Measurements from ENCODE around the gene ASB1.

The ASB1 gene

DNA sequence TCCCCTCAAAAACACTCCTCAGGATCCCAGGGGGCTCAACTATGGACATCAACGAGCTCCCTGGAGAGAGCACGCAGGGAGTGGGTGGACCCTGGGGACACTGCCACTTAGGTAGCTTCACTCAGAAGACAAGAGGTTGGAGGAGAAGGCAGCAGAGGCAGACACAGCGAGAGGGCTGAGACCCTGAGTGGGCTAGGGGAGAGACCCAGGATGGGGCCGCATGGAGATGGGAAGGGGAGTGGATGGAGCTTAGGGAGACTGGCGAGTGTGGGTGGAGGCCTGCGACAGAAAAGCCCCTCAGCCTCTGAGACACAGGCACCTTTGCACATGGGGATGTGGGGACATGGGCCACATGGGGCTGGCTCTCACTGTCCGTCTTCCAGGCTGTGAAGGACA lies 70.9 kb downstream of the ASB1 start:
- TF ChIP-seq ZFX (IDR thresholded peaks at IDR 0.05): no peak
- TF ChIP-seq, protein P1, sequence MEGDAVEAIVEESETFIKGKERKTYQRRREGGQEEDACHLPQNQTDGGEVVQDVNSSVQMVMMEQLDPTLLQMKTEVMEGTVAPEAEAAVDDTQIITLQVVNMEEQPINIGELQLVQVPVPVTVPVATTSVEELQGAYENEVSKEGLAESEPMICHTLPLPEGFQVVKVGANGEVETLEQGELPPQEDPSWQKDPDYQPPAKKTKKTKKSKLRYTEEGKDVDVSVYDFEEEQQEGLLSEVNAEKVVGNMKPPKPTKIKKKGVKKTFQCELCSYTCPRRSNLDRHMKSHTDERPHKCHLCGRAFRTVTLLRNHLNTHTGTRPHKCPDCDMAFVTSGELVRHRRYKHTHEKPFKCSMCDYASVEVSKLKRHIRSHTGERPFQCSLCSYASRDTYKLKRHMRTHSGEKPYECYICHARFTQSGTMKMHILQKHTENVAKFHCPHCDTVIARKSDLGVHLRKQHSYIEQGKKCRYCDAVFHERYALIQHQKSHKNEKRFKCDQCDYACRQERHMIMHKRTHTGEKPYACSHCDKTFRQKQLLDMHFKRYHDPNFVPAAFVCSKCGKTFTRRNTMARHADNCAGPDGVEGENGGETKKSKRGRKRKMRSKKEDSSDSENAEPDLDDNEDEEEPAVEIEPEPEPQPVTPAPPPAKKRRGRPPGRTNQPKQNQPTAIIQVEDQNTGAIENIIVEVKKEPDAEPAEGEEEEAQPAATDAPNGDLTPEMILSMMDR (conservative IDR thresholded peaks at IDR 0.05): no peak
- no peak overlapping the region for H3K27ac ChIP-seq

DNA sequence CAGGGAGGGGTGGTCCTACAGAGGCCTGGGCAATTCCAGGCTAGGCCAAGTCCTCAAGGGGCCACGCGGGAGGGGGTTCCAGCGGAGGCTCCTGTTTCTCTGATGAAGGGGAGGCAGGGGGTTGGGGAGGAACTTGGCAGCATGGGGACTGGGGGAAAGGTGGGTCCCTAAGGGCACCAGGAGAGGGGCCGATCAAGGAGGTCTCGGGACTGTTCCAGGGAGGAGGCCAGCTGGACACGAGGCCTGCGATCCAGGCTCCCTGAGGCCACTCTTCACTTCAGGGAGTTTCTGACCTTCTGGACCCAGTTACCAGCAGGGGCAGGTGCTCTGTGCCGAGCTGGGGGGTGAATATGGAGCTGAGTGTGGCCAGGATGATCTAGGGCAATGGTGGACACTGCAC lies 71.5 kb downstream of the ASB1 start:
- no peak overlapping the region for H3K27ac ChIP-seq
- no peak for TF ChIP-seq ZFX (IDR thresholded peaks at IDR 0.05)
- TF ChIP-seq, protein P1 (conservative IDR thresholded peaks at IDR 0.05): no peak

DNA sequence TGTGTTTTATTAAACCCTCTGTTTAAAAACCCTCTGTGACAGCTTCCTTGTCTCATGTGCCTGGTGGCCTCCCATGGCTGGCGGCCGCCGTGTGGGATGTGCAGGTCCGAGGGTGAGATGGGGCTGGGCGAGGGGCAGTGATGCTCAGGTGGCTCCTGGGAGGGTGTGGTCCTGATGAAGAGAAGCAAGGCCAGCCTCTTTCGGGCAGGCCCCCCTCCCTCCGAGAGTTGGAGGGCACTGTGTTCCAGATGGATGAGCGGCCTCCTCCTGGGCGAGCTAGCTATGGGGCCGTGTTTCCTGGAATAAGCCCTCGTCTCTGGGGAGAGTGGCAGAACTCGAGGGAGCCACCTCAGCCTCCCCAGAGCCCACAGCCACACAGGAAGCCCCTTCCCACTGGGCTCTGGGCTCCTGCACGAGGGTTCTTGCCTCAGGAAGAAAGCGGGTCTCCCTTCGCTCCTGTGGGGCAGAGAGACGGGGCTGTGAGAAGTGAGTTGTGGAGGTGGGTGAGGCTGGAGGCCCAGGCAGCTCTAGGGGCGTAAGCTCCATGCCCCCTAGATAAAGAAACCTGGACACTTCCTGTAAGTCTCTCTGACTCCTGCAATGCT lies 72.1 kb downstream of the ASB1 start:
- H3K27ac ChIP-seq: no peak overlapping the region

DNA sequence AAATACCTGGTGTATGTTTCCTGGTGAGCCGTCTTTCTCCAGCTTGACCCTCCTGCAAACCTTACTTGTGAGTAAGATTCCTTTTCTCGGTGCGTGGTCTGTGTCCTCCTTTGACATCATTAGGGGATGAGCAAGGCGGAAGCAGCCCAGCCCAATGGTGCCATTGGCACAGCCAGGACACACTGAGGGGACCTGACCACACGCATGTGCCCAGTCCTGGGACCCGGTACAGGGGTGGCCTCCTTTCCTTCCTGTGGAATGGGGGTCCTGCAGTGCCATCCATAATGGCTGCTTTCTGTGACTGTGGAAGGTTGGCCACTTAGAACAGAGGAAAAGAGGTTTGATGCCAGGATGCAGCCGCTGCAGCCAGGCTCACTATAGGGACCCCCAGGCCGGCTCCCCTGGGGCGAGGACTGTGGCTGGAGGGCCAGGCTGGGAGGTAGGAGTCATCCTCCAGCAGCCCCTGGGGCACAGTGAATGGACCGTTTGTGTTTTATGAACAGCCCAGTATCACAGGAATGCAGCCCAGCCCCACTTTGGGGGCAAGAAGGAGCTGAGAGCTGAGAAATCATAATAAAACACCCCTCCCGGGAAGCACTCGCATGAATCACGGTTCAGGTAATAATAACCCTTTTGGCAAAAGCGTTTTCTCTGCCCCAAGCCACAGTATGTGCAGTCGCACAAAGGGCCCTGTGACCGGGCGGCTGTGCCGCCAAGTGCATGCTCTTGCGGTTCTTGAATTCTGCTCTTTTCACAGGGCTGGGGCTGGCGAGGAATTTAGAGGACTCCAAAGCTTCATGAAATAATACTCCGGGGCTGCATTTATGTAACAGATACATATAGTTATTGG lies 73.2 kb downstream of the ASB1 start:
- TF ChIP-seq ZFX (IDR thresholded peaks at IDR 0.05): no peak
- TF ChIP-seq, protein P1 (conservative IDR thresholded peaks at IDR 0.05): no peak

More for the DNA sequence above, 72.1 kb downstream of the ASB1 start:
- TF ChIP-seq, protein P1 (conservative IDR thresholded peaks at IDR 0.05): no peak
- no peak for TF ChIP-seq ZFX (IDR thresholded peaks at IDR 0.05)

DNA sequence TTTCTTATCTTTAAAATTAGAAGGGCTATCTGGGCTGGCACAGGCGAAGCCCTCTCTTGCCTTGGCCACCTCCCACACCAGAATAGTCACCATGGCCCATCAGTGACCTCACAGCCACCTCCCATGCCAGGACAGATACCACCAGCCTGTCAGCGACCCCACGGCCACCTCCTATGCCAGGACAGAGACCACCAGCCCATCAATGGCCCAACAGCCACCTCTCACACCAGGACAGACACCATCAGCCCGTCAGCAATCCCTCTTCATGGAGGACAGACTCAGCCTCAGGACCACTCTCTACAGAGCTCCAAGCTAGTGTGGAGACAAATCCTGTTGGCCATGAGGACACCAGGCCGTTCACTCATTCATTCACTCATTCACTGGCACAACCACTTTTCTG lies 74.6 kb downstream of the ASB1 start:
- TF ChIP-seq, protein P1 (conservative IDR thresholded peaks at IDR 0.05): no peak
- TF ChIP-seq ZFX (IDR thresholded peaks at IDR 0.05): no peak
- no peak overlapping the region for H3K27ac ChIP-seq

More for the DNA sequence above, 73.2 kb downstream of the ASB1 start:
- no peak overlapping the region for H3K27ac ChIP-seq

Measured in C4-2B (cell line).